Dendritic cell treated with granulocyte-macrophage colony-stimulating factor and Interleukin-4, amounts not matched to agents 40 ng/mL and 50 ng/mL, for 4 days (primary cell): ENCODE results near the gene OR9Q1.
"Not testable (repeated sequence)": the region's sequence is repeated elsewhere in the genome, so short reads cannot be mapped to it uniquely, and the experiment has no call there.

Experiments
- H3K27ac Mint-ChIP-seq: one replicate; pipeline ENCODE4 v1.8.0; 2022; ENCODE audit warnings: mild to moderate bottlenecking, mixed read lengths
- H3K27me3 Mint-ChIP-seq: one replicate; pipeline ENCODE4 v1.8.0; 2022; ENCODE audit warnings: mild to moderate bottlenecking, mixed read lengths
- H3K36me3 Mint-ChIP-seq: one replicate; pipeline ENCODE4 v1.8.0; 2022; ENCODE audit warnings: low read depth, mixed read lengths
- H3K4me1 Mint-ChIP-seq: one replicate; pipeline ENCODE4 v1.8.0; 2022; ENCODE audit warnings: low read depth, mixed read lengths
- H3K4me3 Mint-ChIP-seq: one replicate; pipeline ENCODE4 v1.8.0; 2022; ENCODE audit warnings: mild to moderate bottlenecking, moderate library complexity, mixed read lengths
- H3K9me3 Mint-ChIP-seq: one replicate; pipeline ENCODE4 v1.8.0; 2022; ENCODE audit warnings: mixed read lengths
- intact Hi-C: fragments of 100-400 bp; cut with micrococcal nuclease; formaldehyde crosslinking; loops from one replicate; pipeline ENCODE4 v1.15.0; 2022

The OR9Q1 gene, protein sequence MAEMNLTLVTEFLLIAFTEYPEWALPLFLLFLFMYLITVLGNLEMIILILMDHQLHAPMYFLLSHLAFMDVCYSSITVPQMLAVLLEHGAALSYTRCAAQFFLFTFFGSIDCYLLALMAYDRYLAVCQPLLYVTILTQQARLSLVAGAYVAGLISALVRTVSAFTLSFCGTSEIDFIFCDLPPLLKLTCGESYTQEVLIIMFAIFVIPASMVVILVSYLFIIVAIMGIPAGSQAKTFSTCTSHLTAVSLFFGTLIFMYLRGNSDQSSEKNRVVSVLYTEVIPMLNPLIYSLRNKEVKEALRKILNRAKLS

GRCh38 chr11:58023435-58023931 lies at the start of gene OR9Q1:
OR9Q1 (plus strand) TSS chr11:58023881; CDS start chr11:58179445, 155,564 bp downstream.
- no peaks in the 10 kb centered on the region for H3K4me1 Mint-ChIP-seq
- no peaks in the 10 kb centered on the region for H3K9me3 Mint-ChIP-seq
- H3K36me3 Mint-ChIP-seq, result no peaks in the 10 kb centered on the region
- peaks cover 2% of the 10 kb centered on the region for H3K27me3 Mint-ChIP-seq
- no peak within 1 kb of the TSS for H3K4me3 Mint-ChIP-seq
- H3K27ac Mint-ChIP-seq, result no peak within 1 kb of the TSS
- intact Hi-C loops, result no loop called here

DNA sequence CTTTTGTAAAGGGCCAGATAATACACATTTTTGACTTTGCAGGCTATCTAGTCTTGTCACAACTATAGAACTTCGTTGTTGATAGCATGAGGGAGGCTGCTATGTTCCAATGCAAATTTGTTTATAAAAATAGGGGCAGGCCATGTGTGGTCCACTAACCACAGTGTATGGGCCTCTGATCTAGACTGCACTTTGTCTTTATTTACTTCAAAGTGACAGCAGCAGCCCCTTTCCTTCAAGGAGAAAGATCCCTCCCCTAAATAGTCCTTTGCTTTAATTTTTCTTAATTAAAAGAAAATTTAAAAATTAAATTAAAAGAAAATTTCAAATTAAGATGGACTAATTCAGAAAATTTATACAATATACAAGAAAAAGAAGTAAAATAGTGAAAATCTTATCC lies 49.5 kb upstream of the OR9Q1 start:
- Mint-ChIP-seq H3K4me1 (peaks cover 11% of the 10 kb centered on the region), H3K36me3 (no peaks in the 10 kb centered on the region)
- intact Hi-C loops, result no loop called here

GRCh38 chr11:57974848-57975601 lies 48.7 kb upstream of the OR9Q1 start:
- Mint-ChIP-seq H3K27ac (no peak overlapping the region), H3K9me3 (no peaks in the 10 kb centered on the region), H3K4me1 (peaks cover 11% of the 10 kb centered on the region), H3K36me3 (no peaks in the 10 kb centered on the region), H3K4me3 (no peak overlapping the region), H3K27me3 (no peaks in the 10 kb centered on the region)
- intact Hi-C loops, result no loop called here

More for the DNA sequence above, 49.5 kb upstream of the OR9Q1 start:
- H3K9me3 Mint-ChIP-seq, result no peaks in the 10 kb centered on the region
- H3K4me3 Mint-ChIP-seq, result no peak overlapping the region
- H3K27me3 Mint-ChIP-seq, result no peaks in the 10 kb centered on the region
- H3K27ac Mint-ChIP-seq, result no peak overlapping the region

- intact Hi-C loops, result no loop called here
- no peaks in the 10 kb centered on the region for H3K27me3 Mint-ChIP-seq
- no peak overlapping the region for H3K27ac Mint-ChIP-seq
- H3K4me1 Mint-ChIP-seq, result peaks cover 11% of the 10 kb centered on the region
- no peaks in the 10 kb centered on the region for H3K9me3 Mint-ChIP-seq
- H3K4me3 Mint-ChIP-seq, result no peak overlapping the region
- no peaks in the 10 kb centered on the region for H3K36me3 Mint-ChIP-seq
Observed at GRCh38 chr11:57977709-57978108, 46.0 kb upstream of the OR9Q1 start.

- H3K27ac Mint-ChIP-seq, result no peak overlapping the region
- no peaks in the 10 kb centered on the region for H3K9me3 Mint-ChIP-seq
- H3K27me3 Mint-ChIP-seq, result no peaks in the 10 kb centered on the region
- no peak overlapping the region for H3K4me3 Mint-ChIP-seq
- intact Hi-C loops, result no loop called here
- no peaks in the 10 kb centered on the region for H3K36me3 Mint-ChIP-seq
- peaks cover 11% of the 10 kb centered on the region for H3K4me1 Mint-ChIP-seq
Observed at GRCh38 chr11:57978686-57979531, 44.8 kb upstream of the OR9Q1 start.

- Mint-ChIP-seq H3K36me3 (no peaks in the 10 kb centered on the region), H3K9me3 (no peaks in the 10 kb centered on the region), H3K27ac (no peak overlapping the region)
Observed at GRCh38 chr11:57979532-57980079, 44.1 kb upstream of the OR9Q1 start.

DNA sequence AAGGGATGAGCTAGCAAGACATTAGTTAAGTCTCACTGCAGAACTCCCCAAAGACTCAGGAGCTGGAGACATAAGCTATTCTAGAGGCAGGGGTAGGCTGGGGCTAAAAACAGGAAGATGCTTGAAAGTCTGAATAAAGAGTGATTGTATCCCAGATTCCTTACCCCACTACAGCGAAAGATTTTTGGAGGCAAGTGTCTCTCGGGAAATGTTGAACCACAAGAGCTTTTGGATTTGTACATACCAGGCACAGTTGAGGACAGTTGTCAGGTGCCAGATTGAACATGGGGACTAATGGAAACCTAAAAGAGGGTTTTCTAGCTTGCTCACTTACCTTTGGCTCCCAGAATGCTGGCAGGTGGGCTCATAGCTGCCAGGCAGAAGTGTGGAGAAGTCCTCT lies 43.5 kb upstream of the OR9Q1 start:
- no peak overlapping the region for H3K4me3 Mint-ChIP-seq
- no peak overlapping the region for H3K27ac Mint-ChIP-seq
- H3K4me1 Mint-ChIP-seq, result peaks cover 5% of the 10 kb centered on the region
- H3K9me3 Mint-ChIP-seq, result no peaks in the 10 kb centered on the region
- intact Hi-C loops, result no loop called here
- no peaks in the 10 kb centered on the region for H3K36me3 Mint-ChIP-seq
- H3K27me3 Mint-ChIP-seq, result no peaks in the 10 kb centered on the region

More at GRCh38 chr11:57979532-57980079, 44.1 kb upstream of the OR9Q1 start:
- intact Hi-C loops, result no loop called here
- no peak overlapping the region for H3K4me3 Mint-ChIP-seq
- H3K4me1 Mint-ChIP-seq, result peaks cover 11% of the 10 kb centered on the region
- H3K27me3 Mint-ChIP-seq, result no peaks in the 10 kb centered on the region

DNA sequence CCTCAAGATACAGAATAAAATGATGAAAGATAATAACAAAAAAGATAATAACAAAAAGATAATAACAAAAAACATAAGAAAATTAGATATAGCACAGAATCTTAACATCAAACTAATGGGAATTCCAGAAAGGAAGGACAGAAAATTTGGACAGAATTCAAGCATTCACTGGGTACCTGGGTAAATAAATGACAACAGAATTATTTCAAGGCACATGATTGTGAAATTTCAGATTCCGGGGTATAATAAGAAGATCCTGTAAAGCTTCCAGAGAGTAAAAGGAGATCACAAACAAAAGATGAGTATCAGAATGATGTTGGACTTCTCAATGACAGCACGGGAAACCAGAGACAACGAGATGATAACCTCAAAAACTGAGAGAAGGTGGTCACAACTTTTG lies 42.1 kb upstream of the OR9Q1 start:
- no peaks in the 10 kb centered on the region for H3K4me1 Mint-ChIP-seq
- no peaks in the 10 kb centered on the region for H3K36me3 Mint-ChIP-seq
- intact Hi-C loops, result no loop called here
- H3K4me3 Mint-ChIP-seq, result no peak overlapping the region
- H3K27me3 Mint-ChIP-seq, result no peaks in the 10 kb centered on the region
- H3K27ac Mint-ChIP-seq, result no peak overlapping the region
- no peaks in the 10 kb centered on the region for H3K9me3 Mint-ChIP-seq

GRCh38 chr11:57982776-57983175 lies 40.9 kb upstream of the OR9Q1 start:
- H3K4me1 Mint-ChIP-seq, result no peaks in the 10 kb centered on the region
- no peak overlapping the region for H3K4me3 Mint-ChIP-seq
- no peaks in the 10 kb centered on the region for H3K9me3 Mint-ChIP-seq
- no peaks in the 10 kb centered on the region for H3K27me3 Mint-ChIP-seq
- no peaks in the 10 kb centered on the region for H3K36me3 Mint-ChIP-seq
- intact Hi-C loops, result no loop called here
- H3K27ac Mint-ChIP-seq, result no peak overlapping the region

DNA sequence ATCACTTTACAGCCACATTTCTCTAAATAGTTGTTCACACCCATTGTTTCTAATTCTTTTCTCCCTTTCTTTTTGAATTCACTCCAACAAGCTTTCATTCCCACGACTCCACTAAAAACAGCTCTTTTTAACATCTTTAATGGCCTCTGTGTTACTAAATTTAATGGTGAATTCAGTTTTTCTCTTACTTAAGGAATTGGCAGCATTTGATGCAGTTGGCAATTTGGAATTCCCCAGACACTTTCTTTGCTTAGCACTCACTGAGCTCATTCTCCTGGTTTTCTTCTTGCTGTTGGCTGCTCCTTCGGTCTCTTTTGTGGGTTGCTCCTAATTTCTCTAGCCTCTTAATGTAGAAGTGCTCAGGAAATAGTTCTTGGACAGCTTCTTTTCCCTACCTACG lies 40.5 kb upstream of the OR9Q1 start:
- intact Hi-C loops, result no loop called here
- no peak overlapping the region for H3K4me3 Mint-ChIP-seq
- no peak overlapping the region for H3K27ac Mint-ChIP-seq
- H3K27me3 Mint-ChIP-seq, result no peaks in the 10 kb centered on the region
- H3K9me3 Mint-ChIP-seq, result no peaks in the 10 kb centered on the region
- no peaks in the 10 kb centered on the region for H3K4me1 Mint-ChIP-seq
- no peaks in the 10 kb centered on the region for H3K36me3 Mint-ChIP-seq

DNA sequence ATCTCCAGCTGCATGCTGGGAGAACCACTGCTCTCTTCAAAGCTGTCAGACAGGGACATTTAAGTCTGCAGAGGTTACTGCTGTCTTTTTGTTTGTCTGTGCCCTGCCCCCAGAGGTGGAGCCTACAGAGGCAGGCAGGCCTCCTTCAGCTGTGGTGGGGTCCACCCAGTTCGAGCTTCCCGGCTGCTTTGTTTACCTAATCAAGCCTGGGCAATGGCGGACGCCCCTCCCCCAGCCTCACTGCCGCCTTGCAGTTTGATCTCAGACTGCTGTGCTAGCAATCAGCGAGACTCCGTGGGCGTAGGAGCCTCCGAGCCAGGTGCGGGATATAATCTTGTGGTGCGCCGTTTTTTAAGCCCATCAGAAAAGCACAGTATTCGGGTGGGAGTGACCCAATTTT lies 24.2 kb upstream of the OR9Q1 start:
- intact Hi-C loops, H3K36me3 Mint-ChIP-seq, H3K4me1 Mint-ChIP-seq, H3K9me3 Mint-ChIP-seq, H3K4me3 Mint-ChIP-seq, H3K27me3 Mint-ChIP-seq, H3K27ac Mint-ChIP-seq: not testable (repeated sequence)

DNA sequence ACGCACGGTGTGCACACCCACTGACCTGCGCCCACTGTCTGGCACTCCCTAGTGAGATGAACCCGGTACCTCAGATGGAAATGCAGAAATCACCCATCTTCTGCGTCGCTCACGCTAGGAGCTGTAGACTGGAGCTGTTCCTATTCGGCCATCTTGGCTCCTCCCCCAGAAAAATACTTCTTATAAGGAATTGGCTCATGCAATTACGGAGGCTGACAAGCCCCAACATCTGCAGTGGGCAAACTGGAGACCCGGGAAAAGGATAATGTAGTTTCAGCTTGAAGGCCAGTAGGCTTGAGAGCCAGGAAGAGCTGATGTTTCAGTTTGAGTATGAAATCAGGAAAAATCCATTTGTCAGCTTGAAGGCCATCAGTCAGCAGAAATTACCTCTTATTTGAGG lies 23.7 kb upstream of the OR9Q1 start:
- H3K27ac Mint-ChIP-seq, result not testable (repeated sequence)

DNA sequence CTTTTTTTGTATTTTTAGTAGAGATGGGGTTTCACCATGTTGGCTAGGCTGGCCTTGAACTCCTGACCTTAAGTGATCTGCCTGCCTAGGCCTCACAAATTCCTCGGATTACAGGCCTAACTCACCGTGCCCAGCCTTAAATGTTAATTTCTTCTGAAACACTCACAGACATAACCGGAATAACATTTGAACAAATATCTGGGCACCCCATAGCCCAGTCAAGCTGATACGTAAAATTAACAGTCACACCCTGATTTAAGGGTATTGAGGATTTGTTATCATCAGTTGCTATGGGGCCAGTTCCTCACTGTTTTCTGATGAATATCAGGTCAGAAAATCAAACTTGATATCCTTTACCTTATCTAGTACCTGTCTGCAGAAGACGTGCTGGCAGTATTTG lies 23.0 kb upstream of the OR9Q1 start:
- no peaks in the 10 kb centered on the region for H3K4me1 Mint-ChIP-seq
- intact Hi-C loops, result no loop called here
- H3K9me3 Mint-ChIP-seq, result no peaks in the 10 kb centered on the region
- H3K27me3 Mint-ChIP-seq, result peaks cover 2% of the 10 kb centered on the region
- H3K36me3 Mint-ChIP-seq, result no peaks in the 10 kb centered on the region
- no peak overlapping the region for H3K27ac Mint-ChIP-seq
- no peak overlapping the region for H3K4me3 Mint-ChIP-seq

More for the DNA sequence above, 23.7 kb upstream of the OR9Q1 start:
- H3K36me3 Mint-ChIP-seq, H3K4me3 Mint-ChIP-seq, H3K4me1 Mint-ChIP-seq, H3K27me3 Mint-ChIP-seq, intact Hi-C loops, H3K9me3 Mint-ChIP-seq: not testable (repeated sequence)

- intact Hi-C loops, result no loop called here
- Mint-ChIP-seq H3K27ac (no peak overlapping the region), H3K4me1 (no peaks in the 10 kb centered on the region), H3K27me3 (peaks cover 2% of the 10 kb centered on the region), H3K4me3 (no peak overlapping the region), H3K36me3 (no peaks in the 10 kb centered on the region), H3K9me3 (no peaks in the 10 kb centered on the region)
Observed at GRCh38 chr11:58003036-58003435, 20.6 kb upstream of the OR9Q1 start.
